ENCODE data around the gene BPIFB4. TPM values are rescaled to one million over a fixed set of nuclear protein-coding genes. Genes with fewer than 3 reads are reported as not detected.

Gene BPIFB4
- polyA plus RNA-seq, 1 donor (not counting 4 experiments of a cell fraction or from before 2014, with no cell fraction given), result not detected

GRCh38 chr20:33158637-33159385, 79.4 kb downstream of the BPIFB4 start:
- H3K36me3 ChIP-seq (ENCODE audit: control insufficient read depth in 2 of 2, extremely low read depth in 1 of 2, insufficient read depth in 2 of 2, low read length in 2 of 2), result no peaks in the 10 kb centered on the region
- H3K4me2 ChIP-seq (ENCODE audit: control insufficient read depth, extremely low read depth, insufficient read depth, low read depth, low read length), result no peak overlapping the region
- no peaks in the 10 kb centered on the region for H4K20me1 ChIP-seq (ENCODE audit: control insufficient read depth, extremely low read depth, insufficient read depth, low read length)
- no peak for FAIRE-seq
- no peaks in the 10 kb centered on the region for H3K27me3 ChIP-seq (ENCODE audit: control insufficient read depth, extremely low read depth, insufficient read depth, low read length)
- no peak overlapping the region for H3K27ac ChIP-seq (ENCODE audit: control insufficient read depth, insufficient read depth, low read length)
- H3K79me2 ChIP-seq (ENCODE audit: control insufficient read depth, insufficient read depth, low read length), result no peaks in the 10 kb centered on the region
- TF ChIP-seq, protein P1, sequence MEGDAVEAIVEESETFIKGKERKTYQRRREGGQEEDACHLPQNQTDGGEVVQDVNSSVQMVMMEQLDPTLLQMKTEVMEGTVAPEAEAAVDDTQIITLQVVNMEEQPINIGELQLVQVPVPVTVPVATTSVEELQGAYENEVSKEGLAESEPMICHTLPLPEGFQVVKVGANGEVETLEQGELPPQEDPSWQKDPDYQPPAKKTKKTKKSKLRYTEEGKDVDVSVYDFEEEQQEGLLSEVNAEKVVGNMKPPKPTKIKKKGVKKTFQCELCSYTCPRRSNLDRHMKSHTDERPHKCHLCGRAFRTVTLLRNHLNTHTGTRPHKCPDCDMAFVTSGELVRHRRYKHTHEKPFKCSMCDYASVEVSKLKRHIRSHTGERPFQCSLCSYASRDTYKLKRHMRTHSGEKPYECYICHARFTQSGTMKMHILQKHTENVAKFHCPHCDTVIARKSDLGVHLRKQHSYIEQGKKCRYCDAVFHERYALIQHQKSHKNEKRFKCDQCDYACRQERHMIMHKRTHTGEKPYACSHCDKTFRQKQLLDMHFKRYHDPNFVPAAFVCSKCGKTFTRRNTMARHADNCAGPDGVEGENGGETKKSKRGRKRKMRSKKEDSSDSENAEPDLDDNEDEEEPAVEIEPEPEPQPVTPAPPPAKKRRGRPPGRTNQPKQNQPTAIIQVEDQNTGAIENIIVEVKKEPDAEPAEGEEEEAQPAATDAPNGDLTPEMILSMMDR (optimal IDR thresholded peaks at IDR 0.05 in 1 of 3, IDR thresholded peaks at IDR 0.05 in 1 of 3, conservative IDR thresholded peaks at IDR 0.05 in 1 of 3; ENCODE audit: extremely low read depth in 1 of 3, insufficient read depth in 2 of 3, low read length in 3 of 3), result no peak
- TF ChIP-seq EZH2 (IDR thresholded peaks at IDR 0.05; ENCODE audit: low read length), result no peak
- H3K9me1 ChIP-seq (ENCODE audit: control insufficient read depth, extremely low read depth, insufficient read depth, low read length), result no peaks in the 10 kb centered on the region
- DNase-seq (ENCODE audit: low read depth, low spot score), result no peak
- H3K9me3 ChIP-seq (ENCODE audit: control insufficient read depth, low read depth, low read length), result no peaks in the 10 kb centered on the region
- H3K9ac ChIP-seq (ENCODE audit: control insufficient read depth, extremely low read depth, insufficient read depth, low read length), result no peak overlapping the region
- dilution Hi-C loops (cut with MboI; ENCODE audit: extremely low pct_ligation_motif_present, low sequenced_read_pairs), result no loop called here
- no peak overlapping the region for H3K4me3 ChIP-seq (ENCODE audit: control insufficient read depth in 2 of 3, extremely low read depth in 1 of 3, insufficient read depth in 2 of 3, low read depth in 1 of 3, low read length in 3 of 3)
- no peak overlapping the region for H2AFZ ChIP-seq (ENCODE audit: control insufficient read depth, low read length)
- H3K4me1 ChIP-seq (ENCODE audit: control insufficient read depth, extremely low read depth, insufficient read depth, low read length), result no peaks in the 10 kb centered on the region

GRCh38 chr20:33159713-33160112, 80.3 kb downstream of the BPIFB4 start:
- H3K9ac ChIP-seq (ENCODE audit: control insufficient read depth, extremely low read depth, insufficient read depth, low read length), result no peak overlapping the region
- dilution Hi-C loops (cut with MboI; ENCODE audit: extremely low pct_ligation_motif_present, low sequenced_read_pairs), result no loop called here
- H3K4me1 ChIP-seq (ENCODE audit: control insufficient read depth, extremely low read depth, insufficient read depth, low read length), result no peaks in the 10 kb centered on the region
- no peaks in the 10 kb centered on the region for H3K9me3 ChIP-seq (ENCODE audit: control insufficient read depth, low read depth, low read length)
- H4K20me1 ChIP-seq (ENCODE audit: control insufficient read depth, extremely low read depth, insufficient read depth, low read length), result no peaks in the 10 kb centered on the region
- FAIRE-seq (no peak), DNase-seq (ENCODE audit: low read depth, low spot score) (no peak)
- H3K27ac ChIP-seq (ENCODE audit: control insufficient read depth, insufficient read depth, low read length), result no peak overlapping the region
- H3K79me2 ChIP-seq (ENCODE audit: control insufficient read depth, insufficient read depth, low read length), result no peaks in the 10 kb centered on the region
- H3K27me3 ChIP-seq (ENCODE audit: control insufficient read depth, extremely low read depth, insufficient read depth, low read length), result no peaks in the 10 kb centered on the region
- no peak for TF ChIP-seq EZH2 (IDR thresholded peaks at IDR 0.05; ENCODE audit: low read length)
- TF ChIP-seq, protein P1 (optimal IDR thresholded peaks at IDR 0.05 in 1 of 3, IDR thresholded peaks at IDR 0.05 in 1 of 3, conservative IDR thresholded peaks at IDR 0.05 in 1 of 3; ENCODE audit: extremely low read depth in 1 of 3, insufficient read depth in 2 of 3, low read length in 3 of 3), result no peak
- no peaks in the 10 kb centered on the region for H3K36me3 ChIP-seq (ENCODE audit: control insufficient read depth in 2 of 2, extremely low read depth in 1 of 2, insufficient read depth in 2 of 2, low read length in 2 of 2)
- no peaks in the 10 kb centered on the region for H3K9me1 ChIP-seq (ENCODE audit: control insufficient read depth, extremely low read depth, insufficient read depth, low read length)
- H3K4me2 ChIP-seq (ENCODE audit: control insufficient read depth, extremely low read depth, insufficient read depth, low read depth, low read length), result no peak overlapping the region
- H3K4me3 ChIP-seq (ENCODE audit: control insufficient read depth in 2 of 3, extremely low read depth in 1 of 3, insufficient read depth in 2 of 3, low read depth in 1 of 3, low read length in 3 of 3), result no peak overlapping the region
- no peak overlapping the region for H2AFZ ChIP-seq (ENCODE audit: control insufficient read depth, low read length)
